HUES48 (cell line): ENCODE data around the gene INPP5A.

Source experiments
- H3K27ac ChIP-seq: one replicate; pipeline ENCODE4 v1.7.0; 2013; ENCODE audit warnings: low read depth, low read length, inconsistent platforms
- H3K27me3 ChIP-seq: 2 replicates; pipeline ENCODE4 v1.6.1; 2013; ENCODE audit warnings: mild to moderate bottlenecking, low read length; ENCODE audit not compliant: control insufficient read depth, insufficient read depth
- H3K36me3 ChIP-seq: 2 replicates; pipeline ENCODE4 v1.6.1; 2013; ENCODE audit warnings: low read length; ENCODE audit not compliant: control insufficient read depth, insufficient read depth
- H3K4me1 ChIP-seq: 2 replicates; pipeline ENCODE4 v1.6.1; 2013; ENCODE audit warnings: mild to moderate bottlenecking, low read length; ENCODE audit not compliant: control insufficient read depth, insufficient read depth
- H3K4me3 ChIP-seq: 2 replicates; pipeline ENCODE4 v1.5.1; 2013; ENCODE audit warnings: mild to moderate bottlenecking, low read depth, low read length
- H3K9ac ChIP-seq: 2 replicates; pipeline ENCODE4 v1.6.1; 2013; ENCODE audit warnings: mild to moderate bottlenecking, low read depth, low read length, moderate library complexity
- H3K9me3 ChIP-seq: 2 replicates; pipeline ENCODE4 v1.6.1; 2013; ENCODE audit warnings: low read length; ENCODE audit not compliant: control insufficient read depth, insufficient read depth

INPP5A gene

DNA sequence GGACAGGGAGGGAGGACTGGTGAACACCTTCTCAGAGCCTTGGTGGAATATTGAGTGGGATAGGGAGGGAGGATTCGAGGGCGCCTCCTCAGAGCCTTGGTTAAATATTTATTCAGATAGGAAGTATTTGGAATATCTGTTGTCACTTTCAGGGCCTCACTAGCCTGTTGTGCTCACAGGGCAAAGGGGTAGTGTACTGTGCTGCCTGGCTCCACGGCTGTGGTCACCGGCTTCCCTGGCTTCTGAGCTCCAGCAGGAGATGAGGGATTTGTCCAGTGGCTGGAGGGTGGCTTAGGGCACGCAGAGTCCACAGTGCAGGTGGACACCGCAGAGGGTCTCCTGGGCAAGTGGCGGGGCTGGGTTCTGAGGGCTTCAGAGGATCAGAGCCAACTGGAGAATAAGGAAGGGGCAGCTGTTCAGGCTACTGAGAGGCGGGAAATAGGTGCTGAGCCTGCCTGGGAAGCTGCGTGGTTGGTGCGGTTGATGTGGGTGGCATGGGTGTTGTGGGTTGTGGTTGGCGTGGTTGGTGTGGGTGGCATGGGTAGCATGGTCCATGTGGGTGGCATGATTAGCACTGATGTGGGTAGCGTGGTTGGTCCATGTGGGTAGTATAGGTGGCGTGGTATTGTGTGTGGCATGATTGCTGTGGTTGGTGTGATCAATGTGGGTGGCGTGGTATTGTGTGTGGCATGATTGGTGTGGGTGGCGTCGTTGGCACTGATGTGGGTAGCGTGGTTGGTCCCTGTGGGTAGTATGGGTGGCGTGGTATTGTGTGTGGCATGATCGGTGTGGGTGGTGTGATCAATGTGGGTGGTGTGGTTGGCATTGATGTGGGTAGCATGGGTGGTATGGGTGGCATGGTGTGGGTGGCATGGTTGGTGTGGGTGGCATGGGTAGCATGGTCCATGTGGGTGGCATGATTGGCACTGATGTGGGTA is 16.7 kb downstream of the INPP5A start:
- Histone ChIP-seq H3K27ac (no peak overlapping the region), H3K9ac (no peak overlapping the region), H3K36me3 (no peaks in the 10 kb centered on the region), H3K9me3 (no peaks in the 10 kb centered on the region), H3K4me3 (no peak overlapping the region), H3K27me3 (no peaks in the 10 kb centered on the region), H3K4me1 (no peaks in the 10 kb centered on the region)

DNA sequence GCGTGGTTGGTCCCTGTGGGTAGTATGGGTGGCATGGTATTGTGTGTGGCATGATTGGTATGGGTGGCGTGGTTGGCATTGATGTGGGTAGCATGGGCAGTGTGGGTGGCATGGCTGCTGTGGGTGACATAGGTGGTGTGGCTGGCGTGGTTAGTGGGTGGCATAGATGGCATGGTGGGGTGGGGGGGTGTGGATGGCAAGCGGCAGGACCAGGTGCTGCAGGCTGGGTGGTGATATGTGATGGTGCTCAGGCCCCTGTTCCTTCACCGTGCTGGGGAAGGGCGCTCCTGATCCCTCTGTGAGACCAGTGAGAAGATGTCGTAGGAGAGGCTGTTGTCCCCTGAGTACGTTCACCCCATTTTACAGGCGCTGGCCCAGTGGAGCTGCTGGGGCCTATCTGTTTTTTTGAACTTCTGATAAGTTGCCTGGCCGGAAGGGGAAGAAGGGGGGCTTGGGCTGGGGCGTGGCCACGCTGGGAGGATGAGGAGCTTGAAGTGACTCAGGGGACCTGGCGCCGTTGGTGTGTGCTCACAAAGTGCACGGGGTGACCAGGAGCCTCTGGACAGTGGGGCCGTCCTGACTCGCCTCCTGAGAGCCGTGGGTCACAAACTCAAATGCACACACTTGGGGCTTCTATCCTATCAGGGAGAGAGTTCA is 17.5 kb downstream of the INPP5A start:
- Histone ChIP-seq H3K4me3 (no peak overlapping the region), H3K4me1 (no peaks in the 10 kb centered on the region), H3K36me3 (no peaks in the 10 kb centered on the region), H3K27ac (no peak overlapping the region), H3K9ac (no peak overlapping the region), H3K9me3 (no peaks in the 10 kb centered on the region), H3K27me3 (no peaks in the 10 kb centered on the region)

DNA sequence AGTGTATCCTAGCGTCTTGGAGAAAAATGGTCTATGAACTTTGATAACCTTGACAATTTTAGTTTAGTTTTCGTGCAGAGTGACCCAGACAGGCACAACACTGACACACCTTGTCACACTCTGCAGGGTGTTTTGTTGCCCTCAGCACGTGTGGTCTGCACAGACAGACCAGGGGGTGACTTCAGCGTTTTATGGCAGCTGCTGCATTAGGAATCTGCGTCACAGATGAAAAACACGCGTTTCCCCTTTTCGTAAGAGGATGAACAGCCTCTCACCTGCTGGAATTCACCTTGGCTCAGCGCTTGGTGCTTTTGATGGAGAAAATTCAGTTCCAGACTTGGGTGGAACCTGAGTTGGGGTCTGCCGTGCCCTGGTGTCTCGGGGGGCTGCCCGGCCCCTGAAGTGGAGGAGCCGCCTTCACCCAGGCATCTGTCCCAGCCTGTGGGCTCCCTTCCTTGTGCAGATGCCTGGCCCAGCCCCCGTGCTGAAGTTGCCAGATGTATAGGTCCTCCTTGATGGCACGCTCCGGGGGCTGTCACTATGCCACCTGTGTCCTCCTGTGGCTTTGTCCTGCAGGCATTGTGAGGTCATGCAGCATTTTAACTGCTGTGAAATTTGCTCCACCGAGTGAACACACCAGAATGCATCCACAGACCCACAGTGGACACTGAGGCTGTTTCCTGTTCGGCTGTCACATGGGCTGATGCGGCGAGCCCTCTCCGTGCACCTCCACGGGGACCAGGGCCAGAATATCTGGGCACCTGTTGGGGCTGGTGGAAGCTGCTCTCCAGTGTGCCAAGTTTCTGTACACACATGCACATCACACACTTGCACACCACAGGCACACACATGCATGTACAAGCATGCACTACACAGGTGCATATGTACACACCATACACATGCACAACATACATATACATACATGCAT is 18.3 kb downstream of the INPP5A start:
- H3K9me3 ChIP-seq = no peaks in the 10 kb centered on the region
- no peak overlapping the region for H3K4me3 ChIP-seq
- H3K36me3 ChIP-seq = no peaks in the 10 kb centered on the region
- no peak overlapping the region for H3K27ac ChIP-seq
- H3K4me1 ChIP-seq = no peaks in the 10 kb centered on the region
- H3K9ac ChIP-seq = no peak overlapping the region
- no peaks in the 10 kb centered on the region for H3K27me3 ChIP-seq

DNA sequence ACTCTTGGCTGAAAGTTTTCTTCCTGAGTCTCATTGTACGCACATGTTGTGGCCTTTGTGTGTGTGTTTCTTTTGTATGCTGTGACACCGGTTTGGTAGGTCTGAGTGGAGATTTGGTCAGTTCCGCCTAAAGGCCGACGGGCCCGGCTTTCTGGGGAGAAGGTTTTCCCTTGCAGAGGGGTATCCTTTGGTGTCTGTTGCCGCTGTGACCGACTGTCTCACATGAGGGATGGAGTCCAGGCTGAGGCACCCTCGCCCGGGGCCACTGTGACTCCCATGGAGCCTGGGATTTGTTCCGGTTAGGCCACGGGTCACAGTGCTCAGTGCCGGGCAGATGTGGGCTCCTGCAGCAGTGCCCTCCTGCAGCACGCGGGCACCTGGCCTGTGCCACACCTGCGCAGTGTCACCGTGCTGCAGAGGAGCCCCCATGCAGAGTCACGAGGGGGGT is 19.4 kb downstream of the INPP5A start:
- Histone ChIP-seq H3K27me3 (no peaks in the 10 kb centered on the region), H3K4me3 (no peak overlapping the region), H3K4me1 (no peaks in the 10 kb centered on the region)

DNA sequence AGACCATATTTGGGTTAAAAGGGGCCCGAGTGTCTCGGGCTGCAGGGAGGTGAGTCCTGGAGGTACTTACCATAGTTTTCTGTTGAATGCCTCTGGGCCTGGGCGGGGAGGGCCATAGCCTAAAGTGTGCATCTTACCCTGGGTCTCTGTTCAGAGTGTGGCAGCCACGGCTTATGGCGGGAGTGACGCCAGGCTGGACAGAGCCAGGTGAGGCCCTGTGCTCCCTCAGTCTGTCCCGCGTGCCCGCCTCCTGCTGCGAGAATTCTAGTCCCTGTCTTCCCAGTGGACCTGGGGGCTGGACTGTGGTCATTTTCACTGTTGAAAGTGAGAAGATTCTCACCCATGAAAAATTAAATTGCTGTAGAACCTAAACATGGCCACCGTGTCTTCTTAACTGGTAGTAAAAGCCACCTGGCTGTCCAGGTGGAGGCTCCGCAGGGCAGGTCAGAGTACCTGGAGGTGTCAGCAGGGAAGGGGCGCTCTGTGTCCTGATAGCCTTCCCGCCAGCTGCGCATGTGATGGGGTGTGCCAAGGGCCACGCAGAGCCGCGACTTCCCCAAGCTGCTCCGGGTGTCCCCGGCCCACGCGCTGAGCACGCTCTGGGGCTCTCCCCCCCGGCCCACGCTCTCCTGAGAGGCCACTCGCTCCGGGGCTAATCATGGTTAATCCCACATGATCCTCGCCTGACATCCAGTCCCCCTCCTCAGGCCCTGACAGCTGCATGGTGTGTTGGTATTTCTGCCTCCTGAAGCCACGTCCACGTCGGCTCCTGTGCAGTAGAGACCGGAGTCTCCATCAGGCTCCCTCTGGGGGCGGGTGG is 20.3 kb downstream of the INPP5A start:
- Histone ChIP-seq H3K4me3 (no peak overlapping the region), H3K4me1 (no peaks in the 10 kb centered on the region), H3K27ac (no peak overlapping the region)

More for the DNA sequence above, 19.4 kb downstream of the INPP5A start:
- no peaks in the 10 kb centered on the region for H3K36me3 ChIP-seq
- H3K9me3 ChIP-seq = no peaks in the 10 kb centered on the region
- H3K27ac ChIP-seq = no peak overlapping the region
- H3K9ac ChIP-seq = no peak overlapping the region

DNA sequence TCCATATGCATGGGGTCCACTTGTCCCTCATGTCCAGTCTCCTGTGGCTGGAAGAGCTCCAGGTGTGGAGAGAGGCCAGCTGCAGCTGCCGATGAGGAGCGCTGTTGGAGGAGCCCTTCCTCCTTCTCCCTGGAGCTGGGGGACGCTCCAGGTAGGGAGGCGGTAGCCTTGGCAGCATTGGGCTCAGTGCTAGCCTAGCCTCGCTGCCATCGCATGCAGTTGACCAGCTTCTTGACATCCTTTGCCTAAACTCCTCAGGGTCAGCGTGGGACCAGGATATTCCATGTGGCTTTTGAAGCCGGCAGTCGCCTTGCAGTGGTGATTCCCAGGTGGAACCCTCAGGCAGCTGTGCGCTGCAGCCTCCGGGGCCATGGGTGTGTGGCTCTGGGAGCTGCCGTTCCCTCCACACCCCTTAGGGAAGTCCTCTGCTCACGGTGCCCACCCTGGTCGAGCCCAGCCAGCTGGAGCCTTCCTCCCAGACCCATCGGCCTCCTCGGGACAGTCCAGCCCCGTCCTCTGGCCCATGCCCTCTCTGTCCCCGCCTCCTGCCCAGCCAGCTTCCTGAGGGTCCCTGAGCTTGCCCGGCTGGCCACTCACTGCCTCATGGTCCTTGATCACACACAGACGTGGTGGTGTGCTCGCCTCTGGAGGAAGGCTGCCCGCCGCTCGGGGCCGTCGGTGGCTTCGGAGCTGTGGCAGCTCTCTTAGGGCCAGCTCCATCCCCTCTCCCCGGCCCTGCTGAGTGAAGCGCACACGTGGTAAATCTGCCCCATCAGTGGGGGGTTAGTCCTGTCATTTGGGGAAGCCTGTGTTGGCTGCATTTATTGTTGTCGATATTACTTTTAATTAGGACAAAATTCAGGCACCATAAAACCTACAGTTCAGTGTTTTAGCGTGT is 21.2 kb downstream of the INPP5A start:
- Histone ChIP-seq H3K4me1 (no peaks in the 10 kb centered on the region), H3K27me3 (no peaks in the 10 kb centered on the region), H3K27ac (no peak overlapping the region)

More for the DNA sequence above, 20.3 kb downstream of the INPP5A start:
- Histone ChIP-seq H3K9ac (no peak overlapping the region), H3K9me3 (no peaks in the 10 kb centered on the region), H3K36me3 (no peaks in the 10 kb centered on the region), H3K27me3 (no peaks in the 10 kb centered on the region)

DNA sequence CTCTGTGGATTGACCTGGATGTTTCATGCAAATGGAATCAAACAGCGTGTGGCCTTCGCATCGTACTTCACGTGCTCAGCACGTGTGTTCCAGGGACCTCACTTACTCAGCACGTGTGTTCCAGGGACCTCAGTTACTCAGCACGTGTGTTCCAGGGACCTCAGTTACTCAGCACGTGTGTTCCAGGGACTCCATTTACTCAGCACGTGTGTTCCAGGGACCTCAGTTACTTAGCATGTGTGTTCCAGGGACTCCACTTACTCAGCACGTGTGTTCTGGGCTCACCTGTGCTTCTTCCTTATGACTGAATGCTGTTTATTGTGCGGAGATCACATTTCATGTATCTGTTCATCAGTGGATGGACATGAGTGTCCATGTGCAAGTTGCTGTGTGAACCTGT is 22.0 kb downstream of the INPP5A start:
- Histone ChIP-seq H3K27me3 (no peaks in the 10 kb centered on the region), H3K9ac (no peak overlapping the region), H3K9me3 (no peaks in the 10 kb centered on the region), H3K4me1 (no peaks in the 10 kb centered on the region), H3K36me3 (no peaks in the 10 kb centered on the region), H3K4me3 (no peak overlapping the region), H3K27ac (no peak overlapping the region)

More for the DNA sequence above, 21.2 kb downstream of the INPP5A start:
- H3K9me3 ChIP-seq = no peaks in the 10 kb centered on the region
- H3K4me3 ChIP-seq = no peak overlapping the region
- H3K36me3 ChIP-seq = no peaks in the 10 kb centered on the region
- no peak overlapping the region for H3K9ac ChIP-seq

DNA sequence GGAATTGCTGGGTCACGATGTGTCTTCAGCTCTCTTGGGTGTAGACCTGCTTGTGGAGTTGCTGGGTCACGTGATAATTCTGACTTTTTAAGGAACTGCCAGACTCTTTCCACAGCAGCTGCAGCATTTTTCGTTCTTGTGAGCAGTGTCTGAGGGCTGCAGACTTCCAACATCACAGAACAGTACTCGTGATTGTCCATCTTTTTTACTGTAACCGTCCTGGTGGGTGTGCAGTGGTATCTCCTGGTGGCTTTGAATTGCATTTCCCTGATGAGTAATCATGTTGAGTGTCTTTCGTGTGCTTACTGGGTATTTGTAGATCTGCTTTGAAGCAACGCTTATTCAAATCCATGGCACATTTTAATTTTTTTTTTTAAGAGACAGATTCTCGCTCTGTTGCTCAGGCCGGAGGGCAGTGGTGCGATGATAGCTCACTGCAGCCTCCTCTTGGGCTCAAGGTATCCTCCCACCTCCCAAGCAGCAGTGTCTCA is 22.7 kb downstream of the INPP5A start:
- Histone ChIP-seq H3K27me3 (no peaks in the 10 kb centered on the region), H3K9me3 (no peaks in the 10 kb centered on the region), H3K27ac (no peak overlapping the region), H3K4me3 (no peak overlapping the region), H3K36me3 (no peaks in the 10 kb centered on the region), H3K9ac (no peak overlapping the region), H3K4me1 (no peaks in the 10 kb centered on the region)

DNA sequence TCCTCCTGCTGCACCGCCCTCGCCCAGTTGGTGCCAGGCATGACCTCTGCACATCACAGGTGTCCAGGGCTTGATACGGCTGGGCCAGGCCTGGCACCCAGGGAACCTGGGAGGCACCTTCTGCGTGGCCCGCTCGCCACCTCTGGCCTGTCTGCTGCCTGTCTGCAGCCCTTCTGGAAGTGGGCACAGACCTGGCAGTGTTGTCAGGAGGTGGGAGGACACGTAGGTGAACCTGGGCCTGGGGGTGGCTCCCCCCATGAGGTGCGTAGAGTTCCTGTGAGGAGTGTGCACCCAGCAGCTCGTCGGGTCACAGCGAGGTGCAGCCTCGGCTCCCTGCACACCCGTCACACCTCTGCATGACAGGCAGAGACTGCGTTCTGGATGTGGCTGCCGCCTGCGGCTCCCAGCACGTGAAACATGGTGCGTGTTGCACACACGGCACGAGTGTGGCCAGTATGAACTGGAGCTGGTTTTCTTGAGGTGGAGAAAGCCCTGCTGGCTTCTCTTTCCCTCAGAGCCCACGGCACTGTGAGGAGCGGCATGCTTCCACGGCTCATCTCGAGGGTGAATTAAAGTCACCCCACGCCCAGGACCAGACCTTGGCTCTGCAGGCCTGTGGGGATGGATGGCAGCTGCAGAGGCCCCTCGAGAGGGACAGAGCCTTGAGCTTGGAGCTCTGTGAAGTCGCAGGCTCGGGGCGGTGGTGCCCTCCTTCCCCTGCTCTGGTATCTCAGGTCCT is 24.8 kb downstream of the INPP5A start:
- Histone ChIP-seq H3K36me3 (no peaks in the 10 kb centered on the region), H3K4me3 (no peak overlapping the region), H3K27ac (no peak overlapping the region), H3K9ac (no peak overlapping the region), H3K4me1 (no peaks in the 10 kb centered on the region), H3K27me3 (no peaks in the 10 kb centered on the region), H3K9me3 (no peaks in the 10 kb centered on the region)
